T-cell (primary cell): Measurements from ENCODE around the gene DCAF7. TPM values are rescaled to one million over a fixed set of nuclear protein-coding genes. Genes with fewer than 3 reads are reported as not detected.
A peak's percentile ranks its signal among the peaks of the same experiment; 100 is the strongest.

Source experiments
- ATAC-seq, 4 experiments: fragments of 200-7000 bp in 3 of 4; fragments of 150-1000 bp in 1 of 4; cut with Tn5 transposase; replicated peaks in 1 of 4; 1 replicate in 3 of 4; 2 replicates in 1 of 4; pipeline ENCODE4 v1.10.0; 2021; ENCODE audit warnings: moderate library complexity in 3 of 4, mild to moderate bottlenecking in 2 of 4, moderate number of reproducible peaks in 1 of 4
- CTCF ChIA-PET, 2 donors: fragments of 300-600 bp; sonication (Branson Sonifier 250); formaldehyde crosslinking; loops; one replicate each; lab custom pipeline; 2022; ENCODE audit warnings: antibody characterized with exemption in 2 of 2; lab: Charles Lee
- POLR2A ChIA-PET, 2 donors: fragments of 300-600 bp; sonication (Branson Sonifier 250); formaldehyde crosslinking; loops; one replicate each; lab custom pipeline; 2022; ENCODE audit warnings: antibody characterized with exemption in 2 of 2; lab: Charles Lee
- DNase-seq, 35 experiments: peaks; one replicate each; pipeline versions ENCODE4 v3.0.0 to v3.0.0-alpha.2; 2013 to 2023
- H3K27ac ChIP-seq: one replicate; pipeline ENCODE4 v1.5.1; 2013; ENCODE audit warnings: low read length
- H3K27me3 ChIP-seq, 2 experiments: replicated peaks in 1 of 2; 1 replicate in 1 of 2; 2 replicates in 1 of 2; pipeline versions ENCODE4 v1.6.1 to v1.7.0; 2013; ENCODE audit warnings: low read length in 1 of 2, mixed read lengths in 1 of 2; ENCODE audit not compliant: control insufficient read depth in 2 of 2, insufficient read depth in 2 of 2; ENCODE audit errors: extremely low read depth in 1 of 2
- H3K36me3 ChIP-seq, 2 donors: 1 replicate in 1 of 2; 2 replicates in 1 of 2; pipeline versions ENCODE4 v1.6.1 to v1.7.0; 2013; ENCODE audit warnings: low read length in 1 of 2; ENCODE audit not compliant: control insufficient read depth in 2 of 2, insufficient read depth in 1 of 2; ENCODE audit errors: extremely low read depth in 1 of 2
- H3K4me1 ChIP-seq, 2 experiments: 1 replicate in 1 of 2; 2 replicates in 1 of 2; pipeline versions ENCODE4 v1.6.1 to v1.7.0; 2013; ENCODE audit warnings: low read length in 2 of 2, mixed read lengths in 1 of 2; ENCODE audit not compliant: insufficient read depth in 2 of 2, control insufficient read depth in 1 of 2; ENCODE audit errors: extremely low read depth in 1 of 2
- H3K4me3 ChIP-seq, 2 donors: 1 replicate in 1 of 2; 2 replicates in 1 of 2; pipeline versions ENCODE4 v1.5.1 to v1.7.0; 2013; ENCODE audit warnings: mild to moderate bottlenecking in 2 of 2, low read length in 1 of 2, moderate library complexity in 1 of 2; ENCODE audit not compliant: control insufficient read depth in 1 of 2; ENCODE audit errors: extremely low read depth in 1 of 2
- H3K9me3 ChIP-seq: 2 replicates; pipeline ENCODE4 v1.7.0; 2013
- H3K27ac Mint-ChIP-seq, 2 donors: one replicate each; pipeline ENCODE4 v1.8.0; 2020 to 2021; ENCODE audit warnings: mild to moderate bottlenecking in 2 of 2, mixed read lengths in 2 of 2
- H3K27me3 Mint-ChIP-seq, 2 donors: one replicate each; pipeline ENCODE4 v1.8.0; 2021 to 2022; ENCODE audit warnings: mixed read lengths in 2 of 2
- H3K36me3 Mint-ChIP-seq: one replicate; pipeline ENCODE4 v1.8.0; 2021; ENCODE audit warnings: mixed read lengths
- H3K4me1 Mint-ChIP-seq, 3 donors: one replicate each; pipeline ENCODE4 v1.8.0; 2020 to 2022; ENCODE audit warnings: mixed read lengths in 3 of 3, mild to moderate bottlenecking in 1 of 3
- H3K4me3 Mint-ChIP-seq, 3 donors: one replicate each; pipeline ENCODE4 v1.8.0; 2020 to 2022; ENCODE audit warnings: mild to moderate bottlenecking in 3 of 3, mixed read lengths in 3 of 3, moderate library complexity in 3 of 3
- H3K9me3 Mint-ChIP-seq, 3 donors: one replicate each; pipeline ENCODE4 v1.8.0; 2020 to 2022; ENCODE audit warnings: mixed read lengths in 3 of 3
- WGBS: methylation state at CpG from one replicate; pipeline ENCODE4 v1.1.5; 2013; ENCODE audit warnings: missing lambda C conversion rate; ENCODE audit not compliant: insufficient coverage; 5-methylcytosine and 5-hydroxymethylcytosine counted together
- total RNA-seq, 35 experiments: library from RNA in 6 of 35; stranded (reverse) in 6 of 35; fragments of 120-200 nt in 1 of 35; gene quantifications; one replicate each; pipeline versions ENCODE4 v1.2.1 to v1.2.4 and lab custom pipeline; 2013 to 2026

Gene DCAF7
- total RNA-seq, 5 donors from 2014 or later (not counting 1 experiment from before 2014, with no cell fraction given) = 39.5 to 84.4 (median 74.8) TPM

GRCh38 chr17:63624531-63624880, 74.2 kb downstream of the DCAF7 start:
- Mint-ChIP-seq H3K4me3 (peak overlapping the region; percentile 66 to 99 (median 97)), H3K4me1 (peaks cover 53 to 60% (median 55%) of the 10 kb centered on the region in 3 donors), H3K9me3 (no peaks in the 10 kb centered on the region), H3K36me3 (no peaks in the 10 kb centered on the region), H3K27me3 (no peaks in the 10 kb centered on the region), H3K27ac (no peak overlapping the region)
- CTCF ChIA-PET = interaction anchor here (0.5 to 1.2 kb wide), 3 partner anchors 17 to 1023 kb away, joined by 5 to 14 read pairs (median 5); no protein-coding TSS in a partner anchor
- H3K27ac ChIP-seq = no peak overlapping the region
- POLR2A ChIA-PET = interaction anchor here in 1 of 2 donors (0.6 to 0.7 kb wide), 2 partner anchors 26 to 428 kb away, joined by 3 to 6 read pairs; no protein-coding TSS in a partner anchor
- H3K9me3 ChIP-seq = no peaks in the 10 kb centered on the region
- no CpG with 5 or more reads among the region's 1 CpG for WGBS
- no peak for DNase-seq
- no peak for ATAC-seq
- H3K4me1 ChIP-seq = peaks cover 17 to 27% of the 10 kb centered on the region in 2 experiments
- peaks cover 0 to under 1% of the 10 kb centered on the region in 2 donors for H3K36me3 ChIP-seq
- H3K4me3 ChIP-seq = no peak overlapping the region
- H3K27me3 ChIP-seq = no peaks in the 10 kb centered on the region

GRCh38 chr17:63626551-63627180, 76.4 kb downstream of the DCAF7 start:
- Mint-ChIP-seq H3K27ac (peak overlapping the region in 1 of 2 donors; percentile 13), H3K9me3 (no peaks in the 10 kb centered on the region), H3K4me1 (peaks cover 61 to 67% (median 65%) of the 10 kb centered on the region in 3 donors), H3K4me3 (no peak overlapping the region), H3K27me3 (no peaks in the 10 kb centered on the region), H3K36me3 (no peaks in the 10 kb centered on the region)
- peaks cover 0 to 5% of the 10 kb centered on the region in 2 donors for H3K36me3 ChIP-seq
- DNase-seq (no peak), ATAC-seq (no peak)
- CTCF ChIA-PET = interaction anchor here in 1 of 2 donors (0.6 kb wide), 1 partner anchor 53 kb away, joined by 3 read pairs; no protein-coding TSS in a partner anchor
- no peak overlapping the region for H3K4me3 ChIP-seq
- no peaks in the 10 kb centered on the region for H3K27me3 ChIP-seq
- 100% methylated on average over 1 of the region's 4 CpGs for WGBS
- no peak overlapping the region for H3K27ac ChIP-seq
- H3K9me3 ChIP-seq = no peaks in the 10 kb centered on the region
- POLR2A ChIA-PET = no interaction called here
- H3K4me1 ChIP-seq = peaks cover 17 to 23% of the 10 kb centered on the region in 2 experiments

- Histone ChIP-seq H3K36me3 (peaks cover 4 to 31% of the 10 kb centered on the region in 2 donors), H3K9me3 (no peaks in the 10 kb centered on the region), H3K27me3 (no peaks in the 10 kb centered on the region), H3K4me1 (peaks cover 9 to 18% of the 10 kb centered on the region in 2 experiments), H3K4me3 (no peak overlapping the region), H3K27ac (no peak overlapping the region)
- no peak for ATAC-seq
- peaks cover 15% of the 10 kb centered on the region for H3K36me3 Mint-ChIP-seq
- CTCF ChIA-PET = interaction anchor here in 1 of 2 donors (1.0 kb wide), 1 partner anchor 18 kb away, joined by 4 read pairs; no protein-coding TSS in a partner anchor
- no peak for DNase-seq
- no peak overlapping the region for H3K27ac Mint-ChIP-seq
- H3K4me1 Mint-ChIP-seq = peaks cover 64 to 67% (median 66%) of the 10 kb centered on the region in 3 donors
- no peak overlapping the region for H3K4me3 Mint-ChIP-seq
- POLR2A ChIA-PET = interaction anchor here in 1 of 2 donors (1.3 kb wide), 1 partner anchor 8 kb away, joined by 7 read pairs; the partner anchor contains the start of gene MAP3K3
- no CpG with 5 or more reads among the region's 1 CpG for WGBS
- no peaks in the 10 kb centered on the region for H3K27me3 Mint-ChIP-seq
- no peaks in the 10 kb centered on the region for H3K9me3 Mint-ChIP-seq
These were observed 79.3 kb downstream of the DCAF7 start for GRCh38 chr17:63629627-63630026.

GRCh38 chr17:63631062-63631461, 80.8 kb downstream of the DCAF7 start:
- Mint-ChIP-seq H3K4me1 (peaks cover 50 to 59% (median 53%) of the 10 kb centered on the region in 3 donors), H3K27me3 (no peaks in the 10 kb centered on the region), H3K4me3 (no peak overlapping the region), H3K36me3 (peaks cover 29% of the 10 kb centered on the region), H3K9me3 (no peaks in the 10 kb centered on the region), H3K27ac (no peak overlapping the region)
- H3K4me3 ChIP-seq = no peak overlapping the region
- H3K9me3 ChIP-seq = no peaks in the 10 kb centered on the region
- 100% methylated on average over 2 of the region's 3 CpGs for WGBS
- no peaks in the 10 kb centered on the region for H3K27me3 ChIP-seq
- no peak for ATAC-seq
- no peak overlapping the region for H3K27ac ChIP-seq
- POLR2A ChIA-PET = interaction anchor here in 1 of 2 donors (1.3 kb wide), 1 partner anchor 9 kb away, joined by 7 read pairs; the partner anchor contains the start of gene MAP3K3
- H3K4me1 ChIP-seq = peaks cover 6 to 15% of the 10 kb centered on the region in 2 experiments
- H3K36me3 ChIP-seq = peaks cover 4 to 45% of the 10 kb centered on the region in 2 donors
- DNase-seq = no peak
- CTCF ChIA-PET = interaction anchor here in 1 of 2 donors (0.6 kb wide), 1 partner anchor 257 kb away, joined by 3 read pairs; no protein-coding TSS in a partner anchor

GRCh38 chr17:63631626-63632025, 81.3 kb downstream of the DCAF7 start:
- H3K4me1 Mint-ChIP-seq = peaks cover 48 to 59% (median 51%) of the 10 kb centered on the region in 3 donors
- WGBS = no CpG with 5 or more reads among the region's 1 CpG
- no peak overlapping the region for H3K4me3 Mint-ChIP-seq
- H3K27ac ChIP-seq = no peak overlapping the region
- no peaks in the 10 kb centered on the region for H3K9me3 Mint-ChIP-seq
- H3K27me3 ChIP-seq = no peaks in the 10 kb centered on the region
- H3K27me3 Mint-ChIP-seq = no peaks in the 10 kb centered on the region
- H3K27ac Mint-ChIP-seq = no peak overlapping the region
- ChIA-PET CTCF (no interaction called here), POLR2A (no interaction called here)
- H3K36me3 Mint-ChIP-seq = peaks cover 34% of the 10 kb centered on the region
- DNase-seq = no peak
- no peak for ATAC-seq
- peaks cover 4 to 50% of the 10 kb centered on the region in 2 donors for H3K36me3 ChIP-seq
- no peak overlapping the region for H3K4me3 ChIP-seq
- H3K9me3 ChIP-seq = no peaks in the 10 kb centered on the region
- peaks cover 4 to 14% of the 10 kb centered on the region in 2 experiments for H3K4me1 ChIP-seq

GRCh38 chr17:63633742-63634141, 83.5 kb downstream of the DCAF7 start:
- H3K4me3 Mint-ChIP-seq = no peak overlapping the region
- peaks cover 7 to 65% of the 10 kb centered on the region in 2 donors for H3K36me3 ChIP-seq
- ATAC-seq (no peak), DNase-seq (no peak)
- H3K27ac ChIP-seq = no peak overlapping the region
- H3K9me3 Mint-ChIP-seq = no peaks in the 10 kb centered on the region
- H3K27ac Mint-ChIP-seq = no peak overlapping the region
- no peaks in the 10 kb centered on the region for H3K9me3 ChIP-seq
- CTCF ChIA-PET = interaction anchor here in 1 of 2 donors (1.0 kb wide), 1 partner anchor 10 kb away, joined by 3 read pairs; no protein-coding TSS in a partner anchor
- no peaks in the 10 kb centered on the region for H3K27me3 ChIP-seq
- peaks cover 41% of the 10 kb centered on the region for H3K36me3 Mint-ChIP-seq
- peaks cover 5 to 11% of the 10 kb centered on the region in 2 experiments for H3K4me1 ChIP-seq
- no peak overlapping the region for H3K4me3 ChIP-seq
- H3K27me3 Mint-ChIP-seq = no peaks in the 10 kb centered on the region
- peaks cover 46 to 51% (median 48%) of the 10 kb centered on the region in 3 donors for H3K4me1 Mint-ChIP-seq
- POLR2A ChIA-PET = no interaction called here
